Activated gamma-delta T cell treated with Interleukin-2 at 50 U/mL for 16 hours (primary cell): ENCODE measurements around the gene C14orf93.
A peak's percentile ranks its signal among the peaks of the same experiment; 100 is the strongest.

ENCODE experiments used
- DNase-seq: peaks from one replicate; pipeline ENCODE4 v3.0.0-alpha.2; 2020

The C14orf93 gene

GRCh38 chr14:23009939-23010726, at the start of gene C14orf93:
Gene C14orf93 (minus strand): TSS chr14:23010143. CDS start chr14:22999023, 11,120 bp downstream.
- DNase-seq = peak; percentile 78

GRCh38 chr14:23058654-23059504, 48.9 kb upstream of the C14orf93 start:
- no peak for DNase-seq

GRCh38 chr14:23057757-23058653, 48.1 kb upstream of the C14orf93 start:
- DNase-seq = peak; percentile 89

- DNase-seq = peak; percentile 62
Measured at GRCh38 chr14:23056956-23057756, 47.2 kb upstream of the C14orf93 start, which contains the start of gene CDH24. Gene CDH24 (minus strand): TSS chr14:23057520. CDS start chr14:23055733, 1,787 bp downstream.

GRCh38 chr14:23056145-23056955, 46.4 kb upstream of the C14orf93 start:
- DNase-seq = peak; percentile 64

GRCh38 chr14:23055621-23056144, 45.7 kb upstream of the C14orf93 start:
- DNase-seq = no peak

GRCh38 chr14:23055147-23055550, 45.2 kb upstream of the C14orf93 start:
- DNase-seq = no peak

- DNase-seq = no peak
Measured at GRCh38 chr14:23054000-23054811, 44.3 kb upstream of the C14orf93 start.

GRCh38 chr14:23053426-23053825, 43.5 kb upstream of the C14orf93 start:
- DNase-seq = no peak

GRCh38 chr14:23052671-23053070, 42.7 kb upstream of the C14orf93 start:
- no peak for DNase-seq

- no peak for DNase-seq
Measured at GRCh38 chr14:23052182-23052623, 42.3 kb upstream of the C14orf93 start.

- DNase-seq = no peak
Measured at GRCh38 chr14:23051141-23052057, 41.5 kb upstream of the C14orf93 start.

- no peak for DNase-seq
Measured at GRCh38 chr14:23049011-23049410, 39.1 kb upstream of the C14orf93 start.

GRCh38 chr14:23047751-23048693, 38.1 kb upstream of the C14orf93 start:
- no peak for DNase-seq

GRCh38 chr14:23047034-23047634, 37.2 kb upstream of the C14orf93 start:
- no peak for DNase-seq

- DNase-seq = no peak
Measured at GRCh38 chr14:23045419-23046357, 35.7 kb upstream of the C14orf93 start.
